Neural progenitor cell (in vitro differentiated cells): ENCODE data around the gene SPDYC. TPM values are rescaled to one million over a fixed set of nuclear protein-coding genes. Genes with fewer than 3 reads are reported as not detected.
A peak's percentile ranks its signal among the peaks of the same experiment; 100 is the strongest.

Source experiments
- DNase-seq: peaks from one replicate; pipeline ENCODE4 v3.0.0-alpha.2; 2016; ENCODE audit warnings: low spot score
- H2AFZ ChIP-seq: fragments of 200-600 bp; sonication (generic); replicated peaks from 2 replicates; pipeline ENCODE4 v1.6.1; 2016; ENCODE audit warnings: antibody characterized with exemption
- H3F3A ChIP-seq: fragments of 200-600 bp; sonication (generic); 2 replicates; pipeline ENCODE4 v1.6.1; 2016; ENCODE audit warnings: antibody characterized with exemption, low read depth
- H3K27ac ChIP-seq: fragments of 200-600 bp; sonication (generic); 2 replicates; pipeline ENCODE4 v1.5.1; 2016; ENCODE audit warnings: mild to moderate bottlenecking
- H3K27me3 ChIP-seq: fragments of 200-600 bp; sonication (generic); 2 replicates; pipeline ENCODE4 v1.6.1; 2016; ENCODE audit warnings: mild to moderate bottlenecking, moderate library complexity
- H3K36me3 ChIP-seq: fragments of 200-600 bp; sonication (generic); 2 replicates; pipeline ENCODE4 v1.5.1; 2016
- H3K4me1 ChIP-seq: fragments of 200-600 bp; sonication (generic); 2 replicates; pipeline ENCODE4 v1.6.1; 2016; ENCODE audit warnings: mixed run types
- H3K4me2 ChIP-seq: fragments of 200-600 bp; sonication (generic); 2 replicates; pipeline ENCODE4 v1.6.1; 2016
- H3K4me3 ChIP-seq: fragments of 200-600 bp; sonication (generic); 2 replicates; pipeline ENCODE4 v1.5.1; 2016
- H3K79me2 ChIP-seq: fragments of 200-600 bp; sonication (generic); 2 replicates; pipeline ENCODE4 v1.6.1; 2016; ENCODE audit warnings: low read depth
- H3K9ac ChIP-seq: fragments of 200-600 bp; sonication (generic); 2 replicates; pipeline ENCODE4 v1.6.1; 2016
- H3K9me3 ChIP-seq: fragments of 200-600 bp; sonication (generic); 2 replicates; pipeline ENCODE4 v1.5.1; 2016; ENCODE audit warnings: low read depth
- H4K20me1 ChIP-seq: fragments of 200-600 bp; sonication (generic); 2 replicates; pipeline ENCODE4 v1.6.1; 2016; ENCODE audit warnings: low read depth
- H3K27ac Mint-ChIP-seq: 3 replicates; pipeline ENCODE4 v1.8.0; 2021; ENCODE audit warnings: mixed read lengths
- H3K27me3 Mint-ChIP-seq: 2 replicates; pipeline ENCODE4 v1.8.0; 2022; ENCODE audit warnings: low read depth, mild to moderate bottlenecking, inconsistent platforms, moderate library complexity, mixed read lengths; ENCODE audit not compliant: insufficient read depth
- H3K36me3 Mint-ChIP-seq: 3 replicates; pipeline ENCODE4 v1.8.0; 2021; ENCODE audit warnings: mixed read lengths
- H3K4me1 Mint-ChIP-seq: 3 replicates; pipeline ENCODE4 v1.8.0; 2021; ENCODE audit warnings: mixed read lengths
- H3K4me3 Mint-ChIP-seq: 3 replicates; pipeline ENCODE4 v1.8.0; 2021; ENCODE audit warnings: mild to moderate bottlenecking, moderate library complexity, mixed read lengths
- H3K9me3 Mint-ChIP-seq: 3 replicates; pipeline ENCODE4 v1.8.0; 2020; ENCODE audit warnings: mixed read lengths
- CTCF ChIP-seq: fragments of 200-600 bp; sonication (generic); IDR thresholded peaks from 2 replicates; pipeline ENCODE4 v1.5.1; 2017; ENCODE audit warnings: antibody characterized with exemption, mild to moderate bottlenecking
- EZH2 ChIP-seq: fragments of 200-600 bp; sonication (generic); IDR thresholded peaks from 2 replicates; pipeline ENCODE4 v1.6.1; 2017; ENCODE audit warnings: antibody characterized with exemption, mild to moderate bottlenecking, moderate library complexity
- EZH2phosphoT487 ChIP-seq: fragments of 200-600 bp; sonication (generic); IDR thresholded peaks from 2 replicates; pipeline ENCODE4 v1.6.1; 2017; ENCODE audit warnings: antibody characterized with exemption
- total RNA-seq: library from RNA; depleted of rRNA; stranded (reverse); fragments of >200 nt; gene quantifications from 2 replicates; pipeline ENCODE4 v1.2.3, GENCODE V29; 2015; ENCODE audit warnings: low replicate concordance

SPDYC gene
- total RNA-seq, 1 donor from 2014 or later, result not detected

- Mint-ChIP-seq H3K27me3 (peaks cover 4% of the 10 kb centered on the region), H3K27ac (peak overlapping the region; percentile 66), H3K4me1 (peaks cover 21% of the 10 kb centered on the region), H3K4me3 (peak overlapping the region; percentile 98), H3K36me3 (no peaks in the 10 kb centered on the region), H3K9me3 (no peaks in the 10 kb centered on the region)
- Histone ChIP-seq H2AFZ (peak overlapping the region; percentile 98), H3K27me3 (no peaks in the 10 kb centered on the region), H3K4me3 (peak overlapping the region; percentile 93), H3K4me1 (peaks cover 8% of the 10 kb centered on the region), H3K4me2 (peak overlapping the region; percentile 99), H3K27ac (no peak overlapping the region), H3K36me3 (no peaks in the 10 kb centered on the region), H3K9ac (peak overlapping the region; percentile 98), H4K20me1 (peaks cover 11% of the 10 kb centered on the region), H3K9me3 (no peaks in the 10 kb centered on the region), H3K79me2 (peaks cover 21% of the 10 kb centered on the region), H3F3A (peaks cover 11% of the 10 kb centered on the region)
- DNase-seq, result no peak
- TF ChIP-seq EZH2phosphoT487, result no peak
Measured at GRCh38 chr11:65133724-65134123, 36.3 kb upstream of the SPDYC start.

GRCh38 chr11:65134240-65134951, 35.6 kb upstream of the SPDYC start, which contains the start of gene SYVN1:
TSS of gene SYVN1 (minus strand) at chr11:65134519. CDS start at chr11:65133601, 918 bp downstream.
- no peaks in the 10 kb centered on the region for H3K9me3 ChIP-seq
- TF ChIP-seq EZH2, result no peak
- no peak for TF ChIP-seq CTCF
- no peak for TF ChIP-seq EZH2phosphoT487
- H3K9ac ChIP-seq, result peak within 1 kb of the TSS; percentile 98
- DNase-seq, result peak; percentile 93
- no peaks in the 10 kb centered on the region for H3K27me3 ChIP-seq
- H3K4me1 ChIP-seq, result peaks cover 8% of the 10 kb centered on the region
- H3K36me3 ChIP-seq, result no peaks in the 10 kb centered on the region
- peaks cover 21% of the 10 kb centered on the region for H3K79me2 ChIP-seq
- peak within 1 kb of the TSS; percentile 93 for H3K4me3 ChIP-seq
- Mint-ChIP-seq H3K36me3 (no peaks in the 10 kb centered on the region), H3K4me3 (peak within 1 kb of the TSS; percentile 98), H3K27me3 (peaks cover 4% of the 10 kb centered on the region), H3K27ac (peak within 1 kb of the TSS; percentile 100), H3K4me1 (peaks cover 21% of the 10 kb centered on the region), H3K9me3 (no peaks in the 10 kb centered on the region)
- H4K20me1 ChIP-seq, result peaks cover 11% of the 10 kb centered on the region
- peak within 1 kb of the TSS; percentile 99 for H3K27ac ChIP-seq
- peak within 1 kb of the TSS; percentile 98 for H2AFZ ChIP-seq
- H3K4me2 ChIP-seq, result peak within 1 kb of the TSS; percentile 99
- peaks cover 11% of the 10 kb centered on the region for H3F3A ChIP-seq

GRCh38 chr11:65134952-65135632, 34.9 kb upstream of the SPDYC start:
- Histone ChIP-seq H3K27me3 (peaks cover 3% of the 10 kb centered on the region), H3K27ac (peak overlapping the region; percentile 99), H3K4me2 (peak overlapping the region; percentile 99), H3K36me3 (no peaks in the 10 kb centered on the region), H3K9me3 (no peaks in the 10 kb centered on the region), H3K4me3 (peak overlapping the region; percentile 93), H3K79me2 (peaks cover 21% of the 10 kb centered on the region), H4K20me1 (peaks cover 11% of the 10 kb centered on the region), H2AFZ (peak overlapping the region; percentile 98), H3F3A (peaks cover 11% of the 10 kb centered on the region), H3K9ac (peak overlapping the region; percentile 98), H3K4me1 (peaks cover 8% of the 10 kb centered on the region)
- no peak for TF ChIP-seq CTCF
- no peak for TF ChIP-seq EZH2
- TF ChIP-seq EZH2phosphoT487, result no peak
- peak overlapping the region; percentile 100 for H3K27ac Mint-ChIP-seq
- H3K9me3 Mint-ChIP-seq, result peaks cover 2% of the 10 kb centered on the region
- peak; percentile 96 for DNase-seq
- H3K4me3 Mint-ChIP-seq, result peak overlapping the region; percentile 98
- H3K27me3 Mint-ChIP-seq, result peaks cover 4% of the 10 kb centered on the region
- H3K4me1 Mint-ChIP-seq, result peaks cover 21% of the 10 kb centered on the region
- no peaks in the 10 kb centered on the region for H3K36me3 Mint-ChIP-seq
